HG02798 (cell line): Measurements from ENCODE around the gene TREML2.

ENCODE experiments used
- ATAC-seq: cut with Tn5 transposase; IDR thresholded peaks from one replicate; pipeline ENCODE4 v1.9.1; 2021; ENCODE audit warnings: mild to moderate bottlenecking; ENCODE audit not compliant: unreplicated experiment, poor library complexity

Gene TREML2

DNA sequence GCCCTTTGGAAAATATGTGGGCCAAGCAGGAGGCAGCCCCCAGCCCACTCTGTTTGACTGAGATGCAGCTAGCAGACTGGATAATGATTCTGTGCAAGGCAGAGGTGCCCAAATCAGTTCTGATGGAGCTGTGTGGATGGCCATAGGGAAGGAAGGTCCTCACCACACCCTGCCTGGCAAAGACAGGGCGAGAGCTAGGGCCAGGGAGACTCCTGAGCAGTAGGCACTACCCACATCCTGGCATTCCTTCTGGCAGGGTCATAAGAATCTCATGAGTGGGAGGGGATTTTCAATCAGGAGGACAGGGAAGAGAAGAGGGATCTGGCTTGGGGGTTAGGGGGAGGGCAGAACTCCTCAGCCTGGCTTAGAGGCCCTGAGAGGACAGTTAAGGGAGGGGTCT, 19.4 kb downstream of the TREML2 start:
- ATAC-seq: no peak

GRCh38 chr6:41179163-41179562, 21.8 kb downstream of the TREML2 start:
- ATAC-seq: no peak

GRCh38 chr6:41177695-41178094, 23.3 kb downstream of the TREML2 start:
- ATAC-seq: no peak

GRCh38 chr6:41177287-41177686, 23.7 kb downstream of the TREML2 start:
- ATAC-seq: no peak

- ATAC-seq: no peak
Measured at GRCh38 chr6:41176189-41176588, 24.8 kb downstream of the TREML2 start.

DNA sequence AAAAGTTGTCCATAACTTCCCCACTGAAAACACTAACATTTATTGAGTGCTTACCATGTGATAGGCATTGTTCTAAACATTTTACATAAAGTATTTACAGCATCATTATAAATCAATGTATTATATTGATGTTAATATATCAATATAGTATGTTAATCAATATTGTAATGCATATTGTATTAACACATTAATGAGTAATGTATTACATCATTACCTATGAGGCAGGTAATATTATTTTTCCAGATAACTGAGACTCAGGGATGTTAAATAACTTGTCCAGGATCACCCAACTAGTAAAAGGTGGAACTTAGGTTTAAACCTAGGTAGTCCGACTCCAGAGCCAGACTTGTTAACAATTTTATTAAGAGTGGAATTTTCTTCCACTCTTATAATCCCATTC, 25.9 kb downstream of the TREML2 start:
- no peak for ATAC-seq

DNA sequence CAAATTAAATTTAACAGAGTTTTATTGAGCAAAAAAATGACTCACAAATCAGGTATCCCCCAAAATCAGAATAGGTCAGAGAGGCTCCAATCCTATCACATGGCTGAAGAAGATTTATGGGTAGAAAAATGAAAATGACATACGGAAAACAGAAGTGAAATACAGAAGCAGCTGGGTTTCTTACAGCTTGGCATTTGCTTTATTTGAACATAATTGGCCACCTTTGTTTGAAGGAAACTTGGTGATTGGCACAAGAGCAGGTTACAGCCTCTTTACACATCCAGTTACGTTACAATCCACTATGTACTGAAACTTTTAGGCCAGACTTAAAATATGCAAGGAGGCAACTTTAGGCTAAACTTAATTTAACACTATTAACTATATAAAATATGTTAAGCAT, 26.3 kb downstream of the TREML2 start:
- no peak for ATAC-seq

GRCh38 chr6:41171908-41172307, 29.0 kb downstream of the TREML2 start:
- ATAC-seq: no peak

DNA sequence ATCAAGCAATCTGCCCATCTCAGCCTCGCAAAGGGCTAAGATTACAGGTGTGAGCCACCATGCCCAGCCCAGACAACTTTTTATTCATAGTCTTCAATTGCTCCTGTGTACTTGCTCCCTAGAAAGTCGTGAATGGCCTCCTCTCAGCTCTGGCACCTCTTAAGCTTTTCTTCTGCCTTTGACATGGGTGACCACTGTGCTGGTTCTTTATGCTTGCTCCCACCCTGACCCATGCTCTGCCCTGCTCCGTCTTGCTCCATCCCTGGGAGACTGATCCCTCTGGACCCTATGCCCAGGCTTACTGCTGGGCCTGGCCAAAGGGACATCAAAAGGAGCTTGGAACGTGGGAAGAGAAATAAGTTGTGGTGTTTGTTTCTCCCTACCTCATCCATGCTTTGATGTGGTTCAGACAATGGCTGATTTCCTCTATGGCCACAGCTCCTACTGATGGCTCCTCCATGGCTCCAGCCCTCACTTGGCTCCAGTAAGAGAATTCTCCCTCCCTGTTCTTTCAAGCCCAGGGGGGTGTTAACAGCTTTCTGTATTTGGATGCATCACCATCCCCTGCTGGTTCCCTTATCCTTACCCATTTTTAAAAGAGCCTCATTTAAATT, 30.3 kb downstream of the TREML2 start:
- no peak for ATAC-seq

- ATAC-seq: no peak
Measured at GRCh38 chr6:41167173-41167963, 33.6 kb downstream of the TREML2 start.

DNA sequence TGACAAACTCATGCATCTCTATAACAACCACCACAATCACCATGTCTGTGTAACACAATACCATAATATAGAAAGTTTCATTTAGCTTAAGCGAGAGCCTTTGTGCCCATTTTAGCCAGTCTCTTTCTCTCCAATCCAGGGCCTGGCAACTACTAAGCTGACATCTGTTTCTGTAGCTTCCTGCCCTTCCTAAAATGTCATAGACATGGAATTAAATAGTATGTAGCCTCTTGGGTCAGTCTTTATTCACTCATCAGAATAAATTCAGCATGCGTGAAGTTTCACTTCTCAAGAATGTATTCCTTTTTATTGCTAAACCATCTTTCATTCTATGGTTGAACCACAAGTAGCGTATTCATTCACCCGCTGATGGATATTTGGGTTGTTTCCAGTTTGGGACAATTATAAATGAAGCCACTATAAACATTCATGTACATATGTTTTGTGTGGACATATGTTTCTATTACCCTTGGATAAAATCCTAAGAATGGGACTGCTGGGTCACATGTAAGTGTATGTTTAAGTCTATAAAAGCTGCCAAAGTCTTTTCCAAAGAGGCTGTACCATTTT, 36.3 kb downstream of the TREML2 start:
- no peak for ATAC-seq

DNA sequence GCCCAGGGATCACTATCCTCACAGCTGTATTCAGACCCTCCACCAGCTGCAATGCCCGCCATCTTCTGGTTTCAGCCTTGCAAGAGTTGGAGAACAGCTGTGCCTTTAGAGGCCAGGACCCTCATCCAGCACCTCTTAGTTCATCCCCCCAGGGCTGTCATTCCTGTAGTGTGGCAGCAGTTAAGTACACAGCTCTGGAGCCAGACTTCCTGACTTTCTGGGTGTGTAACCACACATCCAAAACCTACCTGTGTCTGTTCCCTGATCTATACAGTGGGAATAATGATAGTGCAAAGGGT, 37.6 kb downstream of the TREML2 start:
- ATAC-seq: no peak

DNA sequence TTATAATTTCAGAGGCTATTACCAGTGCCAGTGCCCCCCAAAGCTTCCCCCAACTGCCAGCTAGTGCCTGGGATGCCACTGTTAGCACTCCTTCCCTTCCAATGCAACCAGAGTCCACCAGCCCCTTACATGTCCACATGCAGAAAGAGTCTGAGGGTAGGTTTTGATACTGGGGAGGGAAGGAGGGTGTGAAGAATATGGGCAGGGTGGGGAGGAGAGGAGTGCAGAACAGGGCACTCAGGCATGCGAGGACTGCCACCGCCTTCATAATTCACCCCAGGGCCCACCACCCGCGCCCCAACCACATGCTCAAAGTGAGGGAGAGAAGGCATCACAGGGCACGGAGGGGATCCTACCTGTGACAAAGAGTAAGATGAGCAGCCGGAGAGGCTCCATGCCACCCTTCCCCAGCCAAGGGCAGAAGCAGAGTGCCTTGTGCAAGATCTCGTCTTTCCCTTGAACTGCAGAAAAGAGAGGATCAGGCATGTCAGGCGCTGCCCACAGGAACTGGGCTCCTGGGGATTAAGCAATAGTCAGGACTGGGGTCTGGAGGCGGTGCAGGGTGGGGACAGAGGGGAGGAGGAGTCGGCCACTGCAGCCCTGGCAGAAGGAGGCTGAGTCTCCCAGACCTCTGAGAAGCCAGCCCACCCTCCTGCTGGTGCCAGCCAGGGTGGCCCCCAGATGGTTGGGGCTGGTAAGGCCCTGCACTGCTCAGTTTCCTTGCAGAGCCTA, 38.1 kb downstream of the TREML2 start, which contains the start of gene TREM2:
TREM2 (minus strand) TSS at position 430 of the 732 bp plus-strand sequence; CDS start at position 396, 34 bp downstream.
- no peak for ATAC-seq

GRCh38 chr6:41161851-41162552, 38.9 kb downstream of the TREML2 start:
- ATAC-seq: no peak

- ATAC-seq: no peak
Measured at GRCh38 chr6:41161380-41161779, 39.6 kb downstream of the TREML2 start.

- no peak for ATAC-seq
Measured at GRCh38 chr6:41160933-41161332, 40.0 kb downstream of the TREML2 start.

- ATAC-seq: no peak
Measured at GRCh38 chr6:41159415-41160082, 41.4 kb downstream of the TREML2 start.

- ATAC-seq: no peak
Measured at GRCh38 chr6:41157323-41157722, 43.6 kb downstream of the TREML2 start.

GRCh38 chr6:41156771-41157170, 44.2 kb downstream of the TREML2 start:
- no peak for ATAC-seq

DNA sequence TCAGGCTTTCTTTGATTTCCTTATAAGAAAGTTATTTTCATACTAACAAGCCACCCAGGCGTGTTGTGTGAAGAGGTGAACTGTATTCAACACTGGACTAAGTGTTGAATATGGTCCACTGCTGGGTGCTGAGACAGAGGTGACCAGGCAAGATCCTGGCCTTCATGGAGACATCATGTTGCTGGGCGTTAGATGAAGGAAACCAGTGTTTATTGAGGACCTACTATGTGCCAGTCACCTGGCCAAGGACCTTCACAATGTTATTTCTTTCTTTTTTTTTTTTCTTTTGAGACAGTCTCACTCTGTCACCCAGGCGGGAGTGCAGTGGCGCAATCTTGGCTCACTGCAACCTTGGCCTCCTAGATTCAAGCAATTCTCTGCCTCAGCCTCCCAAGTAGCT, 44.9 kb downstream of the TREML2 start:
- no peak for ATAC-seq
